GM21381 (cell line): Measurements from ENCODE around the gene PER3.
"Not testable (repeated sequence)": the region's sequence is repeated elsewhere in the genome, so short reads cannot be mapped to it uniquely, and the experiment has no call there.

Experiments
- ATAC-seq: cut with Tn5 transposase; IDR thresholded peaks from one replicate; pipeline ENCODE4 v1.9.1; 2021; ENCODE audit warnings: mild to moderate bottlenecking, moderate library complexity; ENCODE audit not compliant: unreplicated experiment

PER3 gene

GRCh38 chr1:7778133-7778628 lies 5.9 kb upstream of the PER3 start:
- no peak for ATAC-seq

- ATAC-seq: no peak
Measured at GRCh38 chr1:7780976-7781375, 3.1 kb upstream of the PER3 start.

GRCh38 chr1:7781501-7781900 lies 2.6 kb upstream of the PER3 start:
- no peak for ATAC-seq

- ATAC-seq: no peak
Measured at GRCh38 chr1:7781923-7782495, 2.1 kb upstream of the PER3 start.

- no peak for ATAC-seq
Measured at GRCh38 chr1:7783178-7783711, 846 bp upstream of the PER3 start.

GRCh38 chr1:7784492-7785071 lies 491 bp downstream of the PER3 start:
- ATAC-seq: no peak

- no peak for ATAC-seq
Measured at GRCh38 chr1:7785108-7785507, 1.0 kb downstream of the PER3 start.

- no peak for ATAC-seq
Measured at GRCh38 chr1:7786795-7787194, 2.7 kb downstream of the PER3 start.

GRCh38 chr1:7789828-7790227 lies 5.7 kb downstream of the PER3 start:
- no peak for ATAC-seq

GRCh38 chr1:7791027-7791426 lies 6.9 kb downstream of the PER3 start:
- ATAC-seq: not testable (repeated sequence)

- no peak for ATAC-seq
Measured at GRCh38 chr1:7795406-7795805, 11.3 kb downstream of the PER3 start.

GRCh38 chr1:7805460-7805859 lies 21.4 kb downstream of the PER3 start:
- no peak for ATAC-seq

- no peak for ATAC-seq
Measured at GRCh38 chr1:7808253-7808844, 24.3 kb downstream of the PER3 start.

- ATAC-seq: no peak
Measured at GRCh38 chr1:7809742-7810141, 25.7 kb downstream of the PER3 start.

- no peak for ATAC-seq
Measured at GRCh38 chr1:7810395-7810794, 26.3 kb downstream of the PER3 start.

- no peak for ATAC-seq
Measured at GRCh38 chr1:7811476-7811875, 27.4 kb downstream of the PER3 start.

GRCh38 chr1:7813677-7814373 lies 29.7 kb downstream of the PER3 start:
- no peak for ATAC-seq

GRCh38 chr1:7821282-7821681 lies 37.2 kb downstream of the PER3 start:
- ATAC-seq: no peak

GRCh38 chr1:7824701-7825100 lies 40.6 kb downstream of the PER3 start:
- no peak for ATAC-seq

- ATAC-seq: no peak
Measured at GRCh38 chr1:7826363-7826762, 42.3 kb downstream of the PER3 start.

- ATAC-seq: no peak
Measured at GRCh38 chr1:7827126-7827955, 43.2 kb downstream of the PER3 start.
